Upper lobe of left lung (tissue), 4 donors: ENCODE results near the gene NSL1.
"Not testable (repeated sequence)": the region's sequence is repeated elsewhere in the genome, so short reads cannot be mapped to it uniquely, and the experiment has no call there.

ENCODE experiments used
- POLR2A ChIP-seq, 4 donors: fragments of 450-650 bp; IDR thresholded peaks; one replicate each; pipeline ENCODE4 v1.5.1; 2016 to 2017; ENCODE audit warnings: antibody characterized with exemption in 4 of 4, mild to moderate bottlenecking in 2 of 4
- POLR2AphosphoS5 ChIP-seq, 2 donors: sonication (generic); formaldehyde crosslinking; IDR thresholded peaks; one replicate each; pipeline ENCODE4 v1.5.1; 2017; ENCODE audit warnings: antibody characterized with exemption in 2 of 2
- TF ChIP-seq, protein P1 (sequence below), 6 experiments: fragments of 450-650 bp in 4 of 6; fragments of 200-600 bp in 2 of 6; sonication (generic) in 2 of 6; IDR thresholded peaks; one replicate each; pipeline ENCODE4 v1.5.1; 2016 to 2019; ENCODE audit warnings: antibody characterized with exemption in 6 of 6

DNA sequence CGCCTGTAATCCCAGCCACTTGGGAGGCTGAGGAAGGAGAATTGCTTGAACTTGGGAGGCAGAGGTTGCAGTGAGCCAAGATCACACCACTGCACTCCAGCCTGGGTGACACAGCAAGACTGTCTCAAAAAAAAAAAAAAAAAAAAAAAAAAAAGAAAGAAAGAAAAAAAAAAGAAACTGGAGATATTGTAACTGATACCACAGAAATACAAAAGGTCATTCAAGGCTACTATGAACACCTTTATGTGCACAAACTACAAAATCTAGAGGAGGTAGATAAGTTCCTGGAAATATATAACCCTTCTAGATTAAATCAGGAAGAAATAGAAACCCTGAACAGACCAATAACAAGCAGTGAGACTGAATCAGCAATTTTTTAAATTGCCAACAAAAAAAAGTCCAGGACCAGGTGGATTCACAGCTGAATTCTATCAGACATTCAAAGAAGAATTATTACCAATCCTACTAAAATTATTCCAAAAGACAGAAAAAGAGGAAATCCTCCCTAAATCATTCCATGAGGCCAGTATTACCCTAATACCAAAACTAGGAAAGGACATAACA, 26.8 kb downstream of the NSL1 start:
- TF ChIP-seq, protein P1, sequence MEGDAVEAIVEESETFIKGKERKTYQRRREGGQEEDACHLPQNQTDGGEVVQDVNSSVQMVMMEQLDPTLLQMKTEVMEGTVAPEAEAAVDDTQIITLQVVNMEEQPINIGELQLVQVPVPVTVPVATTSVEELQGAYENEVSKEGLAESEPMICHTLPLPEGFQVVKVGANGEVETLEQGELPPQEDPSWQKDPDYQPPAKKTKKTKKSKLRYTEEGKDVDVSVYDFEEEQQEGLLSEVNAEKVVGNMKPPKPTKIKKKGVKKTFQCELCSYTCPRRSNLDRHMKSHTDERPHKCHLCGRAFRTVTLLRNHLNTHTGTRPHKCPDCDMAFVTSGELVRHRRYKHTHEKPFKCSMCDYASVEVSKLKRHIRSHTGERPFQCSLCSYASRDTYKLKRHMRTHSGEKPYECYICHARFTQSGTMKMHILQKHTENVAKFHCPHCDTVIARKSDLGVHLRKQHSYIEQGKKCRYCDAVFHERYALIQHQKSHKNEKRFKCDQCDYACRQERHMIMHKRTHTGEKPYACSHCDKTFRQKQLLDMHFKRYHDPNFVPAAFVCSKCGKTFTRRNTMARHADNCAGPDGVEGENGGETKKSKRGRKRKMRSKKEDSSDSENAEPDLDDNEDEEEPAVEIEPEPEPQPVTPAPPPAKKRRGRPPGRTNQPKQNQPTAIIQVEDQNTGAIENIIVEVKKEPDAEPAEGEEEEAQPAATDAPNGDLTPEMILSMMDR (IDR thresholded peaks at IDR 0.05), result not testable (repeated sequence)
- not testable (repeated sequence) for TF ChIP-seq POLR2A, POLR2AphosphoS5 (IDR thresholded peaks at IDR 0.05)
